Left forelimb (tissue), 1 donor: Measurements from ENCODE around the gene ANKRD18A.

Source experiments
- DNase-seq: peaks from one replicate; pipeline ENCODE4 v3.0.0-alpha.2; 2018; ENCODE audit warnings: low spot score

ANKRD18A gene

GRCh38 chr9:38620483-38621433 lies at the start of gene ANKRD18A:
ANKRD18A (minus strand) TSS chr9:38620596; CDS start chr9:38620285, 311 bp downstream.
- peak; percentile 76 for DNase-seq

GRCh38 chr9:38668791-38669466 lies 48.5 kb upstream of the ANKRD18A start:
- no peak for DNase-seq

DNA sequence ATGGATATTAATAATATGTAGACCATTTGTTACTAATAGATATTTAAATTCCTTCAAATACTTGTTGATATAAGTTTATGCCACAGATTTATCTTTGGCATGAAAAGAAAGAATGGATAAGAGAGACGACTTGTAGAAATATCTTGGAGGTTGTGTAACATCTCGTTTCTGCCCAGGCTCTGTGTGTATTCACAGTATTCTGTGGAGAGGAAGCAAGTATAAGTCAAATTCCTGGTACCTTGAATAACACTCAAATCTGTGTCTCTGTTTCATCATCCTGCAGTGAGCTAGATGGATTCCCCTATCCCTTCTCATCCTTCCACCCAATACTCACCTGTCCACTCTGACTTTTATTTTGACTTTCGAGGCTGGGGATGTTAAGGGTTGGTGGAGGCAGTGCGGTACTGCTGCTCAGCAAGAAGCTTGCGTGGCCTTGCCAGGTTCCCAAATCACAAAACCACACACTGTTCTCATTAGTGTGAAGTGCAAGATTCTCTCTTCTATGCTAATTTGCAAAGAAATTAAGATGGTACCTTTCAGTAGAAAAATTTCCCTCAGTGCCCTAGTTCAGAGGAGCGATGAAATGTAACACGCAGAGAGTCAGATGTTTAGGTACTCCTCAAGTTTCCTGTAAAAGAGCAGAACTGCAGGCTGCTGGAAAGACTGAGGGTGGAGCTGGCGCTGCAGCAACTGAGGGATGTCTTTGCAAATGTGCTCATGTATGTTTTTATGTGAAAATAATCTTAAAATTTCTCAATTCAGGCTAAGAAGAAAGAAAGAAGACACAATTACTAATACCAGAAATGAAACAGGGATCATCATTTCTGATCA lies 42.6 kb upstream of the ANKRD18A start:
- no peak for DNase-seq

DNA sequence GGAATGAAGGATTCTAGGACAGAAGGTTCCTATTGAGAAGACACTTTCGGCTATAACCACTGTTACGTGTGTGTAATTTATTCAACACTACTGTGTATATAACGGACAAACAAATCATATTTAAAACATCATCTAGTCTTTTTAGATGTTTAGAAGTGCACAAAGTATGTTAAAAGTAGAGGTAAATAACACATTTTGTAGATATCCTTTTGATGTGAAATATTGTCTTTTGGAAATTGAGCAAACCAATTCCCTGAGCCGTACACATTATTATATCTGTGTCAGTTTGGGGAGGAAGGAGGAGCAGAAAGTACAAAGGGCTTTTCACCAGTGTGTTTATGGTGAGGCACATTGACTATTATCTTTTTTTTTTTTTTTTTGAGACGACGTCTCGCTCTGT lies 39.1 kb upstream of the ANKRD18A start:
- DNase-seq = no peak

DNA sequence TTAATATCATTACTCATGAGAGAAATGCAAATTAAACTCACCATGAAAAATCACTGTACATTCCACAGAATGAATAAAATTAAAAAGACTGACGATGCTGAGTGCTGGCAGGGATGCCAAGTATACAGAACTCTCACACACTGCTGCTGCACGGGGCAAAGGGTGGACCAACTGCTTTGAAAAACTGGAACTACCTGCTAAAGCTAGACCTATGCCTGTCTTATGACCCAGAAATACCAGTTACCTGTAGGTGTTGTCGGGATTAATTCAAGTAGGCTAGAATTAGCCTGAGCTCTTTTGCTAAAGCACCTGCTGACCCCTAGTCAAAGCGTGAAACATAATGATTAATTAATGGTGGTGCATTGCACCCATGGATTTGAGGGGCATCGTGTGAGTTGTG lies 36.5 kb upstream of the ANKRD18A start:
- no peak for DNase-seq

GRCh38 chr9:38652486-38652885 lies 32.1 kb upstream of the ANKRD18A start:
- DNase-seq = no peak

DNA sequence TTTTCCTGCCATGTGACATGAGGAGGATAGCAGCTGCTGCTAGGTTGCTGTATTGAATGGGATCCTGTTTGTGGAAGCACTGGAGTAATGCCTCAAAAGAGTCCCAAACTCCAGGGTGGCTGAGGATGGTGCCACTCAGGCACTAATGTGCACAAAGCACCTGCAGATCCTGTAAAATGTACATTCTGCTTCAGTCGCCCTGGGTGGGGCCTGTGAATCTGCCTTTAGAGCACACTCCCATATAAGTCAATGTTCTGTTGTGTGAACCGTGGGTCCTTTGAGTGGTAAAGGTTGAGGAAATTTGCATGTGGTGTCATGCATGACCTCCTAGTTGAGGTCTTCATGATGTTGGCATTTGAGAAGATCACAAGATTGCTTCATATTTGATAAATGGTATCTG lies 31.6 kb upstream of the ANKRD18A start:
- DNase-seq = no peak

DNA sequence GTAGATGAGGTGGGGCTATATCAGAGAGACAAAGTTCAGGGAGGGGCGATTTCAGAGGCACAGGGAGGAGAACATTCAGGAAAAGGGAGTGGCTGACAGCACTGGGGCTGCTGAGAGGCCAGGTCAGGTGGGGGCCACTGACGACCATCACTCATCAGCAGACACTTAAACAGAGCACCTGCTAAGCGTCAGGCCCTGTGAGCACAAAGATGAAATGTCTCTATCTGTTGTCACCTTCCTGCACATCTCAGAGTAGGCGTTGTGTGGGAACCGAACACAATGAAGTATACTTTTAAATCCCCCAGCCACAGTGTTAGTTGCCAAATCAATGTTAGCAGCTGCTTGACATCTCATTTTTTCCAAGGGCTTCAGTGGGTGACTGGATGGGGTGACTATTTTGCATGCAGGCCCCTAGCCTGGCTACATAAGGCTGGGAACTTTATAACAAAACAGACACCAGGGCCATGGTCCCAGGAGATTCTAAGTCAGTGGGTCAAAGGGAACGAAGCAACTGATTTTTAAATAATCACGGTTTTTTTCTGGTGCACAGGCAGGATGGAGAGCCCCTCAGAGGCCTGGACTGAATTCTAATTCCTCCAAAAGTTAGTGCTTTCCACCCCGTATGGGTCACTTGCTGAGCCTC lies 31.1 kb upstream of the ANKRD18A start:
- DNase-seq = no peak

- DNase-seq = no peak
Observed at GRCh38 chr9:38650564-38650963, 30.2 kb upstream of the ANKRD18A start.

GRCh38 chr9:38649731-38650363 lies 29.5 kb upstream of the ANKRD18A start:
- DNase-seq = no peak

DNA sequence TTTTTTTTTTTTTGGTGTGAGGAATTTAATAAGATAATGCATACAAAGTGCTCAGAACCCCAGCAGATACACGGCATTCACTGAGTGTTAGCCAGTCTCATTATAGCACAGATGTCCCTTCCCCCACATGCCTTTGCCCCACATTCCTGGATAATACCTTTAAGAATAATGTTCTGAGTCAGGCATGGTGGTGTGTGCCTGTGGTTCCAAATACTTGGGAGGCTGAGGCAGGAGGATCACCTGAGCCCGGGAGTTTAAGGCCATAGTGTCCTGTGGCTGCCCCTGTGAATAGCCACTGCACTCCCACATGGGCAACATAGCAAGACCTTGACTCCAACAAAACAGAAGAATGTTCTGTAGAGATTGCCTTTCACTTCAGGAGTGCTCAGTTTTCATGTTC lies 24.2 kb upstream of the ANKRD18A start:
- DNase-seq = no peak

DNA sequence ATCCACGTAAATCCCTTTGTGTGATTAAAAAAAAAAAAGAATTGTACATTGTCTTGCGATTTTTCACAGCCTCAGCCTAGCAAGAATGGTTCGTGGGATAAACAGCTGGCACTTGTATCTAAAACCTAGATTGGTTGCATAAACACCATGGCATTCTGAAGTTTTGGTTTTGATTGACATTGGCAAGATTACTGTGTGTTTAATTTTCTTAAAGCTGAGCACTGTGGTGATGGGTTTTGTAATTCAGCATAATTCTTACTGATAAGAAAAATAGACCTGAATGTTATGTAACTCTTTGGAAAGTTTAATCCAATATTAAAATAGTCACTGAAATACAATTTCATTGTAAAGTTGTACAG lies 23.4 kb upstream of the ANKRD18A start:
- DNase-seq = no peak

GRCh38 chr9:38642951-38643814 lies 22.8 kb upstream of the ANKRD18A start:
- DNase-seq = no peak

DNA sequence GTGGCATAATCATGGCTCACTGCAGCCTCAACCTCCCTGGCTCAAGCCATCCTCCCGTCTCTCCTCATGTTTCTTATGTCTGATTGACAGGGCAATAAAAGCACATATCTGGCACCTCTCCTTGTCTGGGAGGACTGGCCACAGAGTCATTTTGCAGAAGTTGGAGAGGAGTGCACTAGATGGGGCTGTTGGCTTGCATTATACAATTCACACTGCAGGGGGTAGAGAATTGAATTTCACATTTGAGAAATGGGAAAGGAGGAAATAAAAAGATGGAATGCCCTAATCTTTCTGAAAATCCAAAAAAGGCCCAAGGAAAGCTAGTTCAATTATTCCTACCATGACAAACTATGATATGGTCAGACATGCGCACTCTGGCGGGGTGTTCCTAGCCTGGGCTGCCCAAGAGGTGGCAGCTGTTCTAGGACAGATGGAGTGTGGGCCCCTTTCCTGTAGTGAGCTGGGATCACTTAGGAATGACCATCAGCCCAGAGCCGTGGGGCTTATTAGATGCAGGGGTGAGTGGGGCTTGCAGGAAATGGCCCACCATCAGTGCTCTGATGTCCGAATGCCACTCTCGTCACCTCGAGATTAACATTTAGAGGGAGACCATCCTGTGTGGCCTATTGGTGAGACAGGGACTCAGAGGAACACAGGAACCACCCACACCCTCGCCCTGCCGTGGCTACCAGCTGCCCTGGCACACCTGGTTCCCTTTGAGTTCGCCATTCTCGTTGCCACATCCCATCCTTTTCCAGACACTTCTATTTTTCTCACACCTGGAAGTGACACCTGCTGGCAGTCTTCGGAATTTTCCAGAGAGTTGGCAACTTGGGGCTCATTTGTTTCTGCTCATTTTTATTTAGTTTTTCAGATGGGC lies 21.8 kb upstream of the ANKRD18A start:
- no peak for DNase-seq

DNA sequence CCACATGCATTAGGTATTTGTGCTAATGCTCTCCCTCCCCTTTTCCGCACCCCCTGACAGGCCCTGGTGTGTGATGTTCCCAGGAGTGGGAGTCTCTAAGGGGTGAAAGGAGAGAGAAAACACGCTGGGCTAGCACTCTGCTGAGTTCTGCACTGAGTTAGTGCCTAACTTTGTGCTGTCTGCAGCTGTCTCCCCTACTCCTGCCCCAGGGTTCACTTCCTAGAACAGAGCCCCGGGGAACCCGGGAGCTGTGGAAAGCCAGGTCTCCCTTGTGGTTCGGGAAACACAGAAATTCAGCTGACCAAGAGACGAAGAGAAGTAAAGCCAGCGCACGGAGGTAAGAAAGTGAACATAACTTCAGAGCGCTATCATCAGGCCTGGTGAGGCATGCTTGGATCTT lies 20.7 kb upstream of the ANKRD18A start:
- no peak for DNase-seq

GRCh38 chr9:38639577-38639940 lies 19.2 kb upstream of the ANKRD18A start:
- DNase-seq = no peak

DNA sequence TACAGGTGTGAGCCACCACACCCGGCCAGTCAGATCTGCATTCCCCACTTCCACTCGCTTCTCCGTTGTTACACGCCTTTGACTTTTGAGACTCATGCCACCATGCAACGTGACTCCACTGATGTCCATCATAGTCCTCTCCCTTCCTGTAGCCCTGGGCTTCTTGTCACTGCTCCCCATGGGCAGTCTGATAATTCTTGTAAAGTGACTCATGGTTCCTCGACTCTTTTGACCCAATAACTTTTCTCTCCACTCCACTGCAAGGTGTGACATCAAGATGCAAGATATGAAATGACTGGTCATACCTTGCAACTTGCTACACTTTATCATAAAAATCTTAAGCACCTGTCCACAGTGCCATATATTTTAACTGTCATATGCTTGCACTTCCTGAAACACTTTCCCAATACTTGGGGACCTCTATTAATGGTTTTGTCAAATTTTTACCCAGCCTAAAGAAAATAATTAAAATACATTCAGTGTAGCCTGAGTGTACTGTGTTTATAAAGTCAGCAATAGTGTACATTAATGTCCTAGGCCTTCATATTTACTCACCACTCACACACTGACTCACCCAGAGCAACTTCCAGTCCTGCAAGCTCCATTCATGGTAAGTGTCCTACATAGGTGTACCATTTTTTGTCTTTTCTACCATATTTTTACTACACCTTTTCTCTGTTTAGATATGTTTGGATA lies 18.6 kb upstream of the ANKRD18A start:
- no peak for DNase-seq

DNA sequence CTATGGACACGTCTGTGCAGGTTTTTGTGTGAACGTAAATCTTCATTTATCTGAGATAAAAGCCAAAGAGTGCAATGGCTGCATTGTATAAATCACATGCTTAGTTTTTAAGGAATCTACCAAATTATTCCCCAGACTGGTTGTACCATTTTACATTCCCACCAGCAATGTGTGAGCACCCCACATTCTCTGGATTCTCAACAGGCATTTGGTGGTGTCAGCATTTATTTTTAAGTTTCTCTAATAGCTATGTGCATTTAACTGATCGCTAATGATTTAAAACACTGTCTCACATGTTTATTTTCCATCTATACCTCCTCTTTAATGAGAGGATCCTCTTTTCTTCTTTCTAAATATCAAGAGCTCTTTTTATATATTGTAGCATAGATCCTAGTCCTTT lies 13.9 kb upstream of the ANKRD18A start:
- no peak for DNase-seq

GRCh38 chr9:38629511-38629910 lies 9.1 kb upstream of the ANKRD18A start:
- DNase-seq = no peak
